ENCODE measurements around the gene SIDT1.

The SIDT1 gene

DNA sequence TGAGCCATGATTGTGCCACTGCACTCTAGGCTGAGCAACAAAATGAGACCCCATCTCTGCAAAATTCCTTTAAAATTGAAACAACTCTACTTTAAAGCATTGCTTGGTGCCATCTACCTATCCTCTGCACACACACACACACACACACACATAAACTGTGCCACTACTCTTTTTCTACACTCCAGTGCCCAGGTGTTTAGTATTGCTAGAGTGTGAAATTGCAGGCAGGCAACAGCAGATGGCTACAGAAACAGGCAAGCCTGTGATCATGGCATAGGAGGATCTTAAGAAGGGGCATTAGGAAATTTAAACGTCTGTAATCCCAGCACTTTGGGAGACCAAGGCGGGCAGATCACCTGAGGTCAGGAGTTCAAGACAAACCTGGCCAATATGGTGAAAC lies 39.0 kb downstream of the SIDT1 start:
- no peak for FAIRE-seq
- no peak for DNase-seq (ENCODE audit: insufficient read length)
- no peak for TF ChIP-seq POLR2AphosphoS5 (IDR thresholded peaks at IDR 0.05; ENCODE audit: low read depth, low read length)
- TF ChIP-seq TAF1 (IDR thresholded peaks at IDR 0.05; ENCODE audit: borderline replicate concordance, low read depth, low read length) = no peak
- TF ChIP-seq POLR2A (IDR thresholded peaks at IDR 0.05; ENCODE audit: low read depth, low read length) = no peak

GRCh38 chr3:113573728-113574127 lies 41.4 kb downstream of the SIDT1 start:
- TF ChIP-seq TAF1 (IDR thresholded peaks at IDR 0.05; ENCODE audit: borderline replicate concordance, low read depth, low read length) (no peak), POLR2A (IDR thresholded peaks at IDR 0.05; ENCODE audit: low read depth, low read length) (no peak), POLR2AphosphoS5 (IDR thresholded peaks at IDR 0.05; ENCODE audit: low read depth, low read length) (no peak)
- DNase-seq (ENCODE audit: insufficient read length) (no peak), FAIRE-seq (no peak)

DNA sequence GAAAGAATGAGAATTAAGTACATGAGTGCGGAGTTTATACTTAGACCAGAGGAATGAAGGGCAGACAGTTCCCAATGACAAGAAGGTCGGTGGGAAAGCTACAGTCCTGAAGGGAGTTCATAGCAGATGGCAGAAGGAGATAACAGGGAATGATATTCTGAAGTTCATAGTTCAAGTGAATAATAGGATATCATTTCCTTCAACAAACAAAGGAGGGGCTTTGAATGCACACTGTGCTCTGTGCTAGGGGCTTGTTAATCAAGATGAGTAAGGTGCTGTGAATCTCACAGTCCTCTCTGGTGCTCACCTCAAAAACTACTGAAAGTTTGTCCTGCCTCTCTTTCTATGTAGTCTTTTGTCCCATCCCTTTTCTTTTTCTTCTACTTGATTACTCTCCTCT lies 41.9 kb downstream of the SIDT1 start:
- DNase-seq (ENCODE audit: insufficient read length) = no peak
- TF ChIP-seq POLR2A (IDR thresholded peaks at IDR 0.05; ENCODE audit: low read depth, low read length) (no peak), POLR2AphosphoS5 (IDR thresholded peaks at IDR 0.05; ENCODE audit: low read depth, low read length) (no peak), TAF1 (IDR thresholded peaks at IDR 0.05; ENCODE audit: borderline replicate concordance, low read depth, low read length) (no peak)
- no peak for FAIRE-seq

GRCh38 chr3:113575206-113575605 lies 42.9 kb downstream of the SIDT1 start:
- TF ChIP-seq POLR2A (IDR thresholded peaks at IDR 0.05; ENCODE audit: low read depth, low read length) = no peak
- TF ChIP-seq TAF1 (IDR thresholded peaks at IDR 0.05; ENCODE audit: borderline replicate concordance, low read depth, low read length) = no peak
- no peak for TF ChIP-seq POLR2AphosphoS5 (IDR thresholded peaks at IDR 0.05; ENCODE audit: low read depth, low read length)
- FAIRE-seq (no peak), DNase-seq (ENCODE audit: insufficient read length) (no peak)

DNA sequence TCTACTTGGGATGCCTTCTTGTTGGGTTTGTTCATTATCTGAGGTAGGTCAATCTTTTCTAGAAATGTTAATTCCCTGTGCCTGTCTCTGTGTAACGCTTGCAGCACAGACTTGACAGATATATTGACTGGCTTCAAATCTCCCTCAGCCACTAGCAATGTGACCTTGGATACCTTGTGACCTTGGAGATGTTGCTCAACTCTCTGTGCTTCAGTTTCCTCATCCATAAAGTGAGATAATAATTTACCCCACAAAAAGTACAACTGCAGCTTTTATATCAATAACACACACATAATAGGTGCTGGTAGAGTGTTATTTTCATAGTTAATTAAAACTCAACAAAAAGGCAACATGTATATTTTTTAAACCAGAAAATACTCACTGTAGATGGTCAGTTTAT lies 52.9 kb downstream of the SIDT1 start:
- FAIRE-seq = no peak
- no peak for DNase-seq (ENCODE audit: insufficient read length)
- TF ChIP-seq POLR2AphosphoS5 (IDR thresholded peaks at IDR 0.05; ENCODE audit: low read depth, low read length) (no peak), POLR2A (IDR thresholded peaks at IDR 0.05; ENCODE audit: low read depth, low read length) (no peak), TAF1 (IDR thresholded peaks at IDR 0.05; ENCODE audit: borderline replicate concordance, low read depth, low read length) (no peak)

GRCh38 chr3:113585720-113586119 lies 53.4 kb downstream of the SIDT1 start:
- no peak for FAIRE-seq
- TF ChIP-seq POLR2AphosphoS5 (IDR thresholded peaks at IDR 0.05; ENCODE audit: low read depth, low read length) (no peak), TAF1 (IDR thresholded peaks at IDR 0.05; ENCODE audit: borderline replicate concordance, low read depth, low read length) (no peak), POLR2A (IDR thresholded peaks at IDR 0.05; ENCODE audit: low read depth, low read length) (no peak)
- no peak for DNase-seq (ENCODE audit: insufficient read length)

- DNase-seq (ENCODE audit: insufficient read length) (no peak), FAIRE-seq (no peak)
Observed at GRCh38 chr3:113588806-113589205, 56.5 kb downstream of the SIDT1 start.

DNA sequence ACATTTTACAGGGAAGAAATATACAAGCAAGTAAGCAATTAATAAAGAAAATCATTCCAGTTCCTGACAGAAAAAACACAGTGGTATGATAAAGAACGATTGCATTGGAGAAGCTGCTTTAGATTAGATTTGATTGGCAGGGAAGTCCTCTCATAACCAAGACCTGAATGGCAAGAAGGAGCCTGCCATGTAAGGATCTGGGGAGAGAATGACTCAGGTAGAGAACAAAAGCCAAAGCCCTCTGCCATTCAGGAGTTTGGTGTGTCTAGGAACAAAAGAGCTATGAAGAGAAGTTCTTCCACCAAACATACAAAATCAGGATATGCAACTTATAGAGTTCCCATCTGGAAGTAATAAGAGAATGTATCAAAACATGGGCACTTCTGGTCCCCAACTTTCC lies 57.6 kb downstream of the SIDT1 start:
- DNase-seq (ENCODE audit: insufficient read length) = no peak
- TF ChIP-seq POLR2A (IDR thresholded peaks at IDR 0.05; ENCODE audit: low read depth, low read length) (no peak), POLR2AphosphoS5 (IDR thresholded peaks at IDR 0.05; ENCODE audit: low read depth, low read length) (no peak), TAF1 (IDR thresholded peaks at IDR 0.05; ENCODE audit: borderline replicate concordance, low read depth, low read length) (no peak)
- no peak for FAIRE-seq

More at GRCh38 chr3:113588806-113589205, 56.5 kb downstream of the SIDT1 start:
- TF ChIP-seq POLR2AphosphoS5 (IDR thresholded peaks at IDR 0.05; ENCODE audit: low read depth, low read length) (no peak), POLR2A (IDR thresholded peaks at IDR 0.05; ENCODE audit: low read depth, low read length) (no peak), TAF1 (IDR thresholded peaks at IDR 0.05; ENCODE audit: borderline replicate concordance, low read depth, low read length) (no peak)

GRCh38 chr3:113590983-113591382 lies 58.6 kb downstream of the SIDT1 start:
- TF ChIP-seq POLR2A (IDR thresholded peaks at IDR 0.05; ENCODE audit: low read depth, low read length) (no peak), TAF1 (IDR thresholded peaks at IDR 0.05; ENCODE audit: borderline replicate concordance, low read depth, low read length) (no peak), POLR2AphosphoS5 (IDR thresholded peaks at IDR 0.05; ENCODE audit: low read depth, low read length) (no peak)
- FAIRE-seq (no peak), DNase-seq (ENCODE audit: insufficient read length) (no peak)

DNA sequence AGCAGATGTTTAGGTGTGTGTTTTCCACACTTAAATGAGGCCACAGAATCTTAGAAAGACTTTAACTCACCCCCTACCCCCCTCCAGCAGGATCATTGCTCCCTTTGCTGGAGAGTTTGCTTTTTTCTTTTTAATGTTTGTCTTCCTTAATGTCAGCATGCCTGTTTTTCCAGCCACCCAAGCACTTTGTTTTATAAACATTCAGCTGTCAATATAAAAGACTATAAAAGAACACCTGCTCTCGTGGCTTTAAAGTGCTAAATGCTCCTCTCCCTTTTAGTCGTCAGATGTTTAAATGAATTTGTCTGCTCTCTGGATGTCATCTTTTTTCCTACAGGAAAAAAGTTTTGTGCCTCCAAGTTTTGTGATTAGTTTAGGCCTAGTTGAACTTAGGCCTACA lies 61.7 kb downstream of the SIDT1 start:
- FAIRE-seq (no peak), DNase-seq (ENCODE audit: insufficient read length) (no peak)
- TF ChIP-seq TAF1 (IDR thresholded peaks at IDR 0.05; ENCODE audit: borderline replicate concordance, low read depth, low read length) = no peak
- no peak for TF ChIP-seq POLR2A (IDR thresholded peaks at IDR 0.05; ENCODE audit: low read depth, low read length)
- TF ChIP-seq POLR2AphosphoS5 (IDR thresholded peaks at IDR 0.05; ENCODE audit: low read depth, low read length) = no peak

- FAIRE-seq (no peak), DNase-seq (ENCODE audit: insufficient read length) (no peak)
- TF ChIP-seq TAF1 (IDR thresholded peaks at IDR 0.05; ENCODE audit: borderline replicate concordance, low read depth, low read length) (no peak), POLR2AphosphoS5 (IDR thresholded peaks at IDR 0.05; ENCODE audit: low read depth, low read length) (no peak), POLR2A (IDR thresholded peaks at IDR 0.05; ENCODE audit: low read depth, low read length) (no peak)
Observed at GRCh38 chr3:113597596-113598354, 65.4 kb downstream of the SIDT1 start.

DNA sequence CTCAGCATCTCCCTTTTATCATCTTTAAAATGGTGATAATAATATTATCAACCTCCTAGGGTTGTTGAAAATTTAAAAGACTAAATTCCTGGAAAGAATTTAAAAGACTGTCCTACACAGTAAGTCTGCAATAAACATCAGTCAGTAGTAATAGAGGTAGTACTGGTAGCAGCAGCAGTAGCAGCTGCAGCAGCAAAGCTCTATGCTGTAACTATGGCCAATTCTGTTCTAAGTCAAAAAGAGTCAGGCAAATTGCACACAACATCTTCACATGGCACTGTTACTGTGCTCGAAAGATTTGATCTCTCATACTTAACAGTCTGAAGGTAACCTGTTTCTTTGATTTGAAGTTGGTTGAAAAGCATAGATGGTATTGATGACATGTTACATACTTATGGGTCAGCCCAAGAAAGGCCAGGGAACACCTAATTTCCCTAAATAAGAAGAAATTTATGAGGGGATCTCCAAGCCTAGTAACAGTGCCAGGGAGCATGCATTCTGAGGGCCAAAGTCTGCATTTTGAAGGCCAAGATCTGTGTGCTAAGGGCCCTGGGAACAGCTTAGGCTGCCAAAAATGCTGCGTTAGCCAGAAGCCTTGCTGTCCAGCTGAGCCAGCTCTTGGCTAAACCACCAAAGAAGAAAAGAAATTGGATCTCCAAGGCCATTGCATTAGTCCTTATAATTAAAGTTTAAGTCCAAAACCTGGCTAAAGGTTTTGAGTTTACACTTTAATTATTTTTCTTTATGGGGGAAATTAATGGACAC lies 68.2 kb downstream of the SIDT1 start:
- no peak for TF ChIP-seq POLR2AphosphoS5 (IDR thresholded peaks at IDR 0.05; ENCODE audit: low read depth, low read length)
- TF ChIP-seq TAF1 (IDR thresholded peaks at IDR 0.05; ENCODE audit: borderline replicate concordance, low read depth, low read length) = no peak
- no peak for TF ChIP-seq POLR2A (IDR thresholded peaks at IDR 0.05; ENCODE audit: low read depth, low read length)
- no peak for DNase-seq (ENCODE audit: insufficient read length)
- FAIRE-seq = no peak
